ENCODE results near the gene RNF121. TPM values are rescaled to one million over a fixed set of nuclear protein-coding genes. Genes with fewer than 3 reads are reported as not detected.

RNF121 gene
- total RNA-seq, 2 donors from 2014 or later = 34.4 to 45.5 TPM

DNA sequence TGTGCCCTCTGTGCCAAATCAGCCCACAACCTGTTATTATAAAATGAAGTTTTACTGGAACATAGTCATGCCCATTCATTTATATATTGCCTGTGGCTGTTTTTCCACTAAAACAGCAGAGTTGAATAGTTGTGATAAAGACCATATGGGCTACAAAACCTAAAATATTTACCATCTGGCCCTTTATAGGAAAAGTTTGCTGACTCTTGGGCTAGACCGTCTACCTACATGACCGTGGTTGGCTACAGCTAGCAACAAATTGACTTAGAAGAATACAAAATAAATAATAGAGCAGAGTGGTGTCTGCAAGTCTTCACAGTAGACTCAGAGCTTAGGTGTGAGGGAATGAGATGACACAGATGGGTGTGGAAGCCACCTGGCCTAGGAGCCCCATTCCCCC is 58.7 kb downstream of the RNF121 start:
- Mint-ChIP-seq H3K9me3 (no peaks in the 10 kb centered on the region), H3K27ac (no peak overlapping the region), H3K36me3 (peaks cover 5% of the 10 kb centered on the region), H3K27me3 (no peaks in the 10 kb centered on the region), H3K4me1 (ENCODE audit: low read depth in 2 of 2) (peaks cover 5 to 11% of the 10 kb centered on the region in 2 donors), H3K4me3 (no peak overlapping the region)
- no peak for ATAC-seq
- DNase-seq (ENCODE audit: low spot score) = no peak

DNA sequence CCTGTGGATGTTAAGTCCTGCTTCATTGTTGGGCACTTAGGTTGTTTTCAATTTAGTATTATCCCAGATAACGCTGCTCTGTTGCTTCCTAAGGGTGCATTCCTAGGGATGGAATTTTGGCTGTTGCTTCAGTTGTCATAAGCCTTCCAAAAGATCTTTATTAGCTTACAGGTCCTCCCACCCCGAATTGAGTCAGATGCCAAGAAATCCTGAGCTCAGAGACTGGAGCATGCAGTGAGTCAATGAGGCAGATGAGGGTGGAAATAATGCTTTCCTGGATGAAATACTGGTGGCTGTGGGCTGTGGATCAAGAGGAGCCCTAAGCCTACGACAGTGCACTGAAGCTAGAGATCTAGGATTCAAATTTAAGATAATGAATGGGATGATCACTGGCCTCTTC is 59.2 kb downstream of the RNF121 start:
- peaks cover 5% of the 10 kb centered on the region for H3K36me3 Mint-ChIP-seq
- H3K27me3 Mint-ChIP-seq = no peaks in the 10 kb centered on the region
- peak overlapping the region in 1 of 2 donors; percentile 39 for H3K27ac Mint-ChIP-seq

DNA sequence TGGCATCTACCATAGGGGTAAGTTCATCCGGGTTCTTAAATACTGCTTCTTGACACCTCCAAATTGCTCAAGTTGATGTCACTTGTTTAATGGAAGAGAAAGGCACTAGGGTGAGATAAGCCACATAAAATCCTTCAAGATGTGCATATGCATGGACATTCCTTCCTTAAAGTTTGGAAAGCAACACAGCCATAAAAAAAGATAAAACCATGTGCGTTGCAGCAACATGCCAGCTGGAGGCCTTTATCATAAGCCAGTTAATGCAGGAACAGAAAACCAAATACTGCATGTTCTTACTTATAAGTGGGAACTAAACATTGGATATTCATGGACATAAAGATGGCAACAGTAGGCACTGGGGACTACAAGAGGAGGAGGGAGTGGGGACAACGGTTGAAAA is 61.9 kb downstream of the RNF121 start:
- ATAC-seq = no peak
- Mint-ChIP-seq H3K4me1 (ENCODE audit: low read depth in 2 of 2) (peaks cover 6 to 11% of the 10 kb centered on the region in 2 donors), H3K36me3 (peaks cover 5% of the 10 kb centered on the region), H3K4me3 (no peak overlapping the region), H3K27ac (no peak overlapping the region), H3K9me3 (no peaks in the 10 kb centered on the region), H3K27me3 (no peaks in the 10 kb centered on the region)
- DNase-seq (ENCODE audit: low spot score) = no peak

More for the DNA sequence above, 59.2 kb downstream of the RNF121 start:
- H3K9me3 Mint-ChIP-seq = no peaks in the 10 kb centered on the region
- DNase-seq (ENCODE audit: low spot score) (no peak), ATAC-seq (no peak)
- no peak overlapping the region for H3K4me3 Mint-ChIP-seq
- peaks cover 6 to 11% of the 10 kb centered on the region in 2 donors for H3K4me1 Mint-ChIP-seq (ENCODE audit: low read depth in 2 of 2)

GRCh38 chr11:71991494-71991893 is 62.6 kb downstream of the RNF121 start:
- no peaks in the 10 kb centered on the region for H3K27me3 Mint-ChIP-seq
- no peak overlapping the region for H3K4me3 Mint-ChIP-seq
- ATAC-seq (peak in 1 of 2 donors; percentile 38), DNase-seq (ENCODE audit: low spot score) (no peak)
- H3K36me3 Mint-ChIP-seq = peaks cover 5% of the 10 kb centered on the region
- no peak overlapping the region for H3K27ac Mint-ChIP-seq
- peaks cover 6 to 11% of the 10 kb centered on the region in 2 donors for H3K4me1 Mint-ChIP-seq (ENCODE audit: low read depth in 2 of 2)
- no peaks in the 10 kb centered on the region for H3K9me3 Mint-ChIP-seq

DNA sequence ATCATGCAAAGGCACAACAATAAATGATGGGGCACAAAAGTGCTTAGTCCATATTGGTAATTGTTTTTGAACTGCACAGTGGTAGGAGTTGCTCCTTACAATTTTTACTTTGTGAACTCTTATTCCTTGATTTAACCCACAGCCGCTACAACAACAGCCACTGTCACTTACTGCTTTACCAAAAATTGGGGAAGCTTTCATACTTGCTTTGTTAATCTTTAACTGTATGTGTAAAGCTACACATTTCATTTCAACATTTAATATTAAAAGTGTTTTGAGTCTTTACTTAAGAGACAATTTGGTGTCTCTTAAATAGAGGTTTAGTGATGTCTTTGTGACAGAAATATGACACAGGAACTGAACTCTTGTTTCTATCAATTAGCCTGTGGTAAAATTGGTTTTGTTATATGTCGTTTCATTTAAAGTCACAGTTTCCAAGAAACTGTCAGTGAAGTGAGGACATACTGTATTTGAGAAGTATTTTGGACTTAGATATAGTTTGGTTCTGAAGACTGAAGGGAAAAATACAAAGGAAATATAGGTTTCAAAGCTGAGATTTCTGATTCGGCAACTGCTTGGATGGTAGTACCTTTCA is 63.4 kb downstream of the RNF121 start:
- H3K4me1 Mint-ChIP-seq (ENCODE audit: low read depth in 2 of 2) = peaks cover 6 to 12% of the 10 kb centered on the region in 2 donors
- peak overlapping the region in 1 of 2 donors; percentile 35 for H3K27ac Mint-ChIP-seq
- H3K9me3 Mint-ChIP-seq = no peaks in the 10 kb centered on the region
- ATAC-seq (no peak), DNase-seq (ENCODE audit: low spot score) (no peak)
- H3K4me3 Mint-ChIP-seq = no peak overlapping the region
- H3K27me3 Mint-ChIP-seq = no peaks in the 10 kb centered on the region
- H3K36me3 Mint-ChIP-seq = no peaks in the 10 kb centered on the region

DNA sequence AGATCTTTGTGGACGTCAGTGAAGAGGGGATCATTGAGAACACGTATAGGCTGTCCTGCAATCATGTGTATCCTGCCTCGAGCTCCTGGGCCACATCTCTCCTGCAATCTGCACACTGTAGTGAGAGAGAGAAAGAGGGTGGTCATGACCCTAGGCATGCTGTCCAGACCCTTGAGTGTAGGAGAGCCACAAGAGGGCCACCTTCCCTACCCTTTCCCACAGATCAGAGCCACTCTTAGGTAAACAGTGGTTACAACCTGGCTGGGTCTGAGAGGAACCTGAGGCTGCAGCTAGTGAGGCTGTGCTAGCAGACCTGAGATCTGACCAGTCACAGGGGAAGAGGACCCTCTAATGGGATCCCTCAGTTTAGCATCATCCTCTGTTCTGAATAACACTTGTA is 65.9 kb downstream of the RNF121 start:
- no peak for ATAC-seq
- Mint-ChIP-seq H3K27me3 (no peaks in the 10 kb centered on the region), H3K9me3 (no peaks in the 10 kb centered on the region), H3K4me1 (ENCODE audit: low read depth in 2 of 2) (peaks cover 23 to 30% of the 10 kb centered on the region in 2 donors), H3K4me3 (no peak overlapping the region), H3K36me3 (no peaks in the 10 kb centered on the region), H3K27ac (no peak overlapping the region)
- no peak for DNase-seq (ENCODE audit: low spot score)

- Mint-ChIP-seq H3K4me3 (no peak overlapping the region), H3K27ac (no peak overlapping the region), H3K4me1 (ENCODE audit: low read depth in 2 of 2) (peaks cover 23 to 34% of the 10 kb centered on the region in 2 donors), H3K36me3 (no peaks in the 10 kb centered on the region), H3K9me3 (no peaks in the 10 kb centered on the region), H3K27me3 (no peaks in the 10 kb centered on the region)
- peak in 1 of 2 donors; percentile 2 for ATAC-seq
- DNase-seq (ENCODE audit: low spot score) = no peak
Observed at GRCh38 chr11:71995726-71996291, 67.0 kb downstream of the RNF121 start.

DNA sequence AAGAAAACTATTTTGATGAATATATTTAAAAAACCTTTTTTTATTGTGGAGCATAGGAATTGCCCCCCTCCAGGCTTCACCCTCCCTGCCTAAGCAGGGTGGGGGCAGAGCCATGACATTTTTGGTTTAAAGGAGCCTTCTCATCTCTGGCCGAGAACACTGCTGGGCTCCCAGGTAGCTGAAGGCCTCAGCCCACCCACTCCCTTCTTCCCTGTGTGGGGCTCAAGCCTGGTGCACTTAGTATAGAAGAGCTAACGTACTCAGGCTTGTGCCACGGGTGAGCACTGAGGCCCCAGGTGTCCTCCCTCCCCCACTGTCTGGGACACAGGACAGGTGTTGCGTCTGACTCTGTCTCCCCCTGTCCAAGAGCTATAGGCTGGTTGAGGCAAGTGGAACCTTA is 67.7 kb downstream of the RNF121 start:
- ATAC-seq (no peak), DNase-seq (ENCODE audit: low spot score) (no peak)
- Mint-ChIP-seq H3K27me3 (no peaks in the 10 kb centered on the region), H3K4me1 (ENCODE audit: low read depth in 2 of 2) (peaks cover 23 to 30% of the 10 kb centered on the region in 2 donors), H3K27ac (no peak overlapping the region), H3K9me3 (no peaks in the 10 kb centered on the region), H3K36me3 (no peaks in the 10 kb centered on the region), H3K4me3 (no peak overlapping the region)

DNA sequence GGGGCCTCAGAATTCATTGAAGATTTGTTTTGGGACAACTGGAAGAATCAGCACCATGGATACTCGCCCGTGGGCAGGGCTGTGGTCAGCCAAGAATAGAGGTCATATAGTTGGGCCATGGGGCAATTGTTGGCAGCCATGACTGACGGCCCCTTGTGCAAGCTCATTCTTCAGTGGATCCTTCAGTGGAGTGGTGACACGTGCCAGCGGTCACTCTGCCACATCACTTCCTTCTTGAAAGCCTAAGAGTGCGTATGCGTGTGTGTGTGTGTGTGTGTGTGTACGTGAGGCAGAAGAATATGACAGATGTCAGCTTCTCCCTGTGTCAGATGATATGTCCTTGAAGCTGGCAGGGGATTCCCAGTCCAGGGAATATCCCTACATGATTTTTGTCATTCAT is 68.1 kb downstream of the RNF121 start:
- DNase-seq (ENCODE audit: low spot score) (no peak), ATAC-seq (no peak)
- Mint-ChIP-seq H3K4me3 (no peak overlapping the region), H3K27me3 (no peaks in the 10 kb centered on the region), H3K27ac (no peak overlapping the region), H3K9me3 (no peaks in the 10 kb centered on the region), H3K4me1 (ENCODE audit: low read depth in 2 of 2) (peaks cover 27 to 32% of the 10 kb centered on the region in 2 donors), H3K36me3 (peaks cover 3% of the 10 kb centered on the region)

- H3K4me3 Mint-ChIP-seq = no peak overlapping the region
- DNase-seq (ENCODE audit: low spot score) (no peak), ATAC-seq (no peak)
- peaks cover 26 to 35% of the 10 kb centered on the region in 2 donors for H3K4me1 Mint-ChIP-seq (ENCODE audit: low read depth in 2 of 2)
- no peaks in the 10 kb centered on the region for H3K9me3 Mint-ChIP-seq
- no peaks in the 10 kb centered on the region for H3K27me3 Mint-ChIP-seq
- H3K36me3 Mint-ChIP-seq = peaks cover 9% of the 10 kb centered on the region
- no peak overlapping the region for H3K27ac Mint-ChIP-seq
Observed at GRCh38 chr11:71997594-71997993, 68.7 kb downstream of the RNF121 start.

DNA sequence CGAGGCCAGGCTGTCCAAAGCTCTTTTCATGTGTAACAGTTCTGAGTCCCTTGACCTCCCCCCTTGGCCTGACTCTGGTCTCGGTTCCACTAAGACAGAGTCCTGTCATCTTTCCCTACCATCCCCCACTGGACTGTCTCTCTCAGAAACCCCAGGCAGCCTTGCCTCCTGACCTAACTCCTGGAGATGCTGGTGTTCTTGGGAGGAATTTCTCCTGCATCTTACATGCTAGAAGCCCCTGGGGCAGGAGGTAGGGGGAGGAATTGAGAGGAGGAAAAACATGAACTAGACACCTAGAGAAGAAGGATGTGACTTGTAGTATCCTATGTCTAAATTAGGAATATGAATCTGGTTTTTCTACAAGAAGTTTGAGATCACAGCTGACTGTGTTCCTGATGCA is 69.2 kb downstream of the RNF121 start:
- Mint-ChIP-seq H3K27ac (peak overlapping the region; percentile 94 to 99), H3K9me3 (no peaks in the 10 kb centered on the region), H3K4me1 (ENCODE audit: low read depth in 2 of 2) (peaks cover 25 to 35% of the 10 kb centered on the region in 2 donors), H3K27me3 (no peaks in the 10 kb centered on the region), H3K4me3 (no peak overlapping the region), H3K36me3 (peaks cover 9% of the 10 kb centered on the region)
- ATAC-seq = no peak
- no peak for DNase-seq (ENCODE audit: low spot score)

DNA sequence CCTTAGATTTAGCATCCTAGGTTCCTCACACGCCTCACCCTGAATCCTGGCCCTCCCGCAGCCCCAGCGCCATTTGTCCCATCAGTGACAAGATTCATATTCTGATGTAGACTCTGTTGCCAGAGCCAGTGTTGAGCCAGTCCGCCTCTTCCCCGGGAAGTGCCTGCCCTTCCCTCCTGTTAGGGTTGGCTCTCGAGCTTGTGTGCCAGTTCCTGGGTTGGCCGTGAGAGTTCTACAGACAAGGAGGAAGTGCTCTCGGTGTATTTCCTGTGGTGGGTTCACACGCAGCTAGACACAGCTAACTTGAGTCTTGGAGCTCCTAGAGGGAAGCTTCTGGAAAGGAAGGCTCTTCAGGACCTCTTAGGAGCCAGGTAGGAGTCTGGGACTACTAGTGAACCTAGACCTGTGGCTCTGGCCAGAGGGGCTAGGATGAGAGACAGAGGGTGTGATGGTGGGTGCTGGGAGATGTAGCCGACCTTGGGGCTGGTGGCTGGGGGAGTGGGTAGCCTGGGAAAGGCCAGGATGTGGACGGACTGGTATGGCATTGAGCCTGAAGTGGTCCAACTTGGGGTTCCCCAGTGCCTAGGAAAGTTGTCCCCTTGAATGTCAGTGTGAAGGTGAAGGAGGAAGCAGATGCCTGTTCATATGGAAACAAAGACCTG is 69.9 kb downstream of the RNF121 start, which contains the start of gene IL18BP:
Gene IL18BP (plus strand): TSS at position 261 of the 662 bp plus-strand sequence. CDS start 1,076 bp downstream, outside the sequence.
- Mint-ChIP-seq H3K27ac (peak within 1 kb of the TSS; percentile 94 to 99), H3K4me3 (peak within 1 kb of the TSS; percentile 95), H3K27me3 (no peaks in the 10 kb centered on the region), H3K9me3 (no peaks in the 10 kb centered on the region), H3K4me1 (ENCODE audit: low read depth in 2 of 2) (peaks cover 25 to 35% of the 10 kb centered on the region in 2 donors), H3K36me3 (peaks cover 9% of the 10 kb centered on the region)
- DNase-seq (ENCODE audit: low spot score) = no peak
- peak; percentile 57 to 73 for ATAC-seq

GRCh38 chr11:71999362-71999761 is 70.5 kb downstream of the RNF121 start:
- Mint-ChIP-seq H3K27me3 (no peaks in the 10 kb centered on the region), H3K4me3 (peak overlapping the region; percentile 95), H3K36me3 (peaks cover 9% of the 10 kb centered on the region), H3K4me1 (ENCODE audit: low read depth in 2 of 2) (peaks cover 25 to 35% of the 10 kb centered on the region in 2 donors), H3K27ac (peak overlapping the region; percentile 94 to 99), H3K9me3 (no peaks in the 10 kb centered on the region)
- ATAC-seq = no peak
- no peak for DNase-seq (ENCODE audit: low spot score)

GRCh38 chr11:71999798-72000197 is 71.0 kb downstream of the RNF121 start:
- Mint-ChIP-seq H3K4me1 (ENCODE audit: low read depth in 2 of 2) (peaks cover 25 to 35% of the 10 kb centered on the region in 2 donors), H3K36me3 (peaks cover 9% of the 10 kb centered on the region), H3K9me3 (no peaks in the 10 kb centered on the region), H3K27ac (peak overlapping the region; percentile 94 to 99), H3K4me3 (peak overlapping the region; percentile 95), H3K27me3 (no peaks in the 10 kb centered on the region)
- ATAC-seq (no peak), DNase-seq (ENCODE audit: low spot score) (no peak)

Data from natural killer cell treated with Interleukin-12 subunit alpha and Interleukin-12 subunit beta and Interleukin-15 and Interleukin-18, amount 100 ng/mL, for 72 hours (primary cell).